NCI-H128 (cell line): ENCODE results near the gene CRIP1.

Experiments used
- DNase-seq: peaks from one replicate; lab custom pipeline; 2025; ENCODE audit not compliant: unreplicated experiment; lab: John Stamatoyannopoulos, UW

CRIP1 gene

DNA sequence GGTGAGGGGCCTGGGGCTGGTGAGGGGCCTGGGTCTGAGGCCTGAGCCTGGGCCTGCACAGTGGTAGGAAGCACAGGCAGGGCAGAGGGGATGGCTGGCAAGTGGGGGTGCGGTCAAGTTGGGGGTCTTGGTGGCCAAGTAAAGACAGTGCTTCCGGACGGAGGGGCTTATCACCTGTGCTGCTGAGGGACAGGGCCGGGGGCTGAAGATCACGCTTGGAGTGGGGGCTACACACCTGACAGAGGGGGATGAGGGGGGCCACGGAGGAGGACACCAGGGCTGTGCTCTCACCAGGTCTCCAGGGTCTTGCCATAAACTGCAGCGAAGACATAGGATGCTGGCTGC, 16.6 kb downstream of the CRIP1 start:
- no peak for DNase-seq

DNA sequence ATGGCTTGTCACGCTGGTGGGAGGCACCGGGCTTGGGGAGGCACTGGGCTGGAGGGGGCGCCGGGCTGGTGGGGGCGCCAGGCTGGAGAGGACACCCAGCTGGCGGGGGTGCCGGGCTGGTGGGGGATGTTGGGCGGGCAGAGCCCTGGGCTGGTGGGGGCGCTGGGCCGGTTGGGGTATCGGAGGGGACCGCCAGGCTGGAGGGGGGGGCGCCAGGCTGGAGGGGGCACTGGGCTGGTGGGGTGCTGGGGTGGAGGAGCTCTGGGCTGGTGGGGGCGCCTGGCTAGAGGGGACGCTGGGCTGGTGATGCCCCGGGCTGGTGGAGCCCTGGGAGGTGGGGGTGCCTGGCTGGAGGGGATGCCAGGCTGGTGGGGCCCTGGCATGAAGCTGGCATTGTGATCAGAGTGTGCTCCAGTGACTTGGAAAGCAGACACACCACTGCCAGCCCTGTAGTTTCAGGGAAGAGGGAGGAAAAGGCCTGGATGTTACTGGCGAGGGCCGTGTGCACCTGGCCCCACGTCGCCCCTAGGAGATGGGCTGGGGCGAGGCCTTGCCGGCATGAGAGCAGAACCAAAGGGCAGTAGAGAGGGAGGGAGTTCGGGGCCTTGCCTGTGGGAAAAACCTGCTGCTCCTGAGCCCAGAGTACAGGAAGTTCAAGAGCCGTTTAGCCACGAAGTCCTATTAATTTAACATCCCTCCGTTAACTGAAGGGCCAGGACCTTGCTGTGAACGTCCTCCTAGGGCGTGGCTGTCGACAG, 17.4 kb downstream of the CRIP1 start:
- no peak for DNase-seq

DNA sequence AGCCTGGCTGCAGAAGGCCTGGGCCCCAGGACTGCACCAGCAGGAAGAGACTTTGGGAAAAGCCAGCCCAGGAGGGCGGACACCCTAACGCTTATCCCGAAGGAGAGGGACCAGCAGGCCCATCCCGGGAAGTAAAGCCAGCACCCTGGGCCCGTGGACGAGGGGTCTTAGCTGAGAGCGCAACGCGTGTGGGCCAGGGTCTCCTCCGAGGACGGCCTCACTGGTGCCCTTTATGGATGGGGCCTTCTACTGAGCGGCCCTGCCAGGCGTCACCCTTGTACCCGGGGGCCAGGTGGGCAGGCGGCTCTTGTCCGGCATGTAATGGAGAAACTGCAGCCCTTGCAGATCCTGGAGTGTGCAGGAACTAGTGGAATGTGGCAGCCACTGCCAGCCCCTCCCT, 18.4 kb downstream of the CRIP1 start:
- DNase-seq: no peak

DNA sequence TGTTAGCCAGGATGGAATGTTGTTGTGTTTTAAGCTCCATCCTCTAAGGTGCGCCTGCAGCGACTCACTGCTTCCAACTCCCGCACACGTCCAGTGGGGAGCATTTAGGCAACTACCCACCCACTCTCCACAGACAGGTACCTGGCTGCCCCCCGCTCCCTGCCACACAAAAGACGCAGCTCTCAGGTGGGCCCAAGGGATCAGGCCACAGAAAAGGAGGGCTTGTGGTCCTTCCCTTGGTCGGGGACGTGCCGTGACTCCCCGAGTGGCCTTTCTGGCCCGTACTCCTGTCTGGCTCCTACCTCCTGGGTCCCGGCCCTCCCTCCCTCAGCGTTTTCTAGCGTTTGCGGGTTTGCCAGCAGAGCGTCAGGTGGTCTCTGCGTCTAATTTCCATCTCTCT, 20.6 kb downstream of the CRIP1 start:
- no peak for DNase-seq

DNA sequence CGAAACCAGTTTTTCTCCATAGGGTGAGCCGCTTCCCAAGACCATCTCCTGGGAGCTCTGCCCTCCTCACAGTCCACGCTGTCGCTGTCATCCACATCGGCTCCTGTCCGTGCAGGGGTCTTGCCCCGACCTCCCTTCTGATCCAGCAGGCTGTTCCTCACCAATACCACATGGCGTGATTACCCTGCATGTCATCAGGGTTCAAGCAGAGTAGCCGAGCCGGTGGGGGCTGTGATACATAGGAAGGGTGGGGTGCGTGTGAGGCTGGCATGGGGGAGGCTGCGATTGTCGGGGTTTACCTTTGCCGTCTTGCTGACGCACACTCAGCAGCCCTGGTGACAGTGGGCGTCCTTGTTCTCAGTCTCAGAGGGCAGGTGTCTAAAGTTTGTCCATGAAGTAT, 21.4 kb downstream of the CRIP1 start:
- no peak for DNase-seq

DNA sequence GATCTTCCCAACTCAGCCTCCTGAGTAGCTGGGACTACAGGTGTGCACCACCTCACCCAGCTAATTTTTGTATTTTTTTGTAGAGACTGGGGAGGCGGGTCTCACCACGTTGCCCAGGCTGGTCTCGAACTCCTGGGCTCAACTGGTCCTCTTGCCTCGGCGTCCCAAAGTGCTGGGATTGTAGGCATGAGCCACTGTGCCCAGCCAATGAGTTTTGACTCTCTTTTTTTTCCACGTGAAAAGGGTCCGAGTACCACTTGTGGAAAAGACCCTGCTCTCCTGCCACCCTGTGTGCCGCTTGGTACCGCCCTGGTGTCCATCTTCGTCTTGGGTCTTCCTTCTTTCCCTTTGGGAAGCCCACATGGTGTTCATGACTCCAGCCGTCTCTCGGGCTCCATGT, 21.9 kb downstream of the CRIP1 start:
- no peak for DNase-seq

DNA sequence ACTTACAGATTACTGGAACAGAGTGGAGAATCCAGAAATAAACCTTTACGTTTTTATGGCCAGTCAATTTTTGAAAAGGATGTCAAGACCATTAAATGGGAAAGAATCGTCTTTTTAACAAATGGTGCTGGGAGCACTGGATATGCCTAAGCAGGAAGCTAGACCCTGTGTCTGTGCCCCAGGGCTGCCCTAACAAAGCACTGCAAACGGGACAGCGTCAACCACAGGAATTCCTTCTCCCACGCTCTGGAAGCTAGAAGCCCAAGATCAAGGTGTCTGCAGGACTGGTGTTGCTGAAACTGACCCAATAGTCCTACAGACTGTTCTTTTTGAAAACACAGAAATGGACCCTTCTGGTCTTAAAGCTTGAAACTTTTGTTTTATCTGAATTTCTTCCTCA, 30.4 kb downstream of the CRIP1 start:
- DNase-seq: no peak

DNA sequence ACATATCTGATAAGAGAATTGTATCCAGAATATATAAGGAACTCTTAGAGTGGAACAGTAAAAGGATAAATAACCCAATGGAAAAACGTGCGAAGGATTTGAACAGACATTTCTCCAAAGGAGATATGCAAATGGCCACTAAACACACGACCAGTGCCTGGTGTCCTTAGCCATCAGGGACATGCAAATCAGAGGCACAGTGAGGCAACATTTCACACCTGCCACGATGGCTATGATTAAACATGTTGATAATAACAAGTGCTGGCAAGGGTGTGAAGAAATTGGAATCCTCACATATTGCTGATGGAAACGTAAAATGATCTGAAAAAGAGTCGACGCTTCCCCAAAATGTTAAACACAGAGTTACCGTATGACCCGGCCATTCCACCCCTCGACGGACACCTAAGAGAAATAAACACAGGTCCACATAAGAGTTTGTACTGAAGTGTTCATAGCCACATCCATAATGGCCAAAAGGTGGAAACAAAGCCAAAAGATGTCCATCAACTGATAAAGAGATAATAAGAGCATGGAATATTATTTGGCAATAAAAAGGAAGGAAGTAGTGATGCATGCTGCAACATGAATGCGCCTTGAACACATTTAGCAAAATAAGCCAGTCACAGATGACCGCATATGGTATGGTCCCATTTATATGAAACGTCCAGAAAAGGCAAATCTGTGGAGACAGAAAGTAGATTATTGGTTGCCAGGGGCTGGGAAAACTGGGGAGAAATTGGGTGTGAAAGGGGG, 33.4 kb downstream of the CRIP1 start:
- no peak for DNase-seq

DNA sequence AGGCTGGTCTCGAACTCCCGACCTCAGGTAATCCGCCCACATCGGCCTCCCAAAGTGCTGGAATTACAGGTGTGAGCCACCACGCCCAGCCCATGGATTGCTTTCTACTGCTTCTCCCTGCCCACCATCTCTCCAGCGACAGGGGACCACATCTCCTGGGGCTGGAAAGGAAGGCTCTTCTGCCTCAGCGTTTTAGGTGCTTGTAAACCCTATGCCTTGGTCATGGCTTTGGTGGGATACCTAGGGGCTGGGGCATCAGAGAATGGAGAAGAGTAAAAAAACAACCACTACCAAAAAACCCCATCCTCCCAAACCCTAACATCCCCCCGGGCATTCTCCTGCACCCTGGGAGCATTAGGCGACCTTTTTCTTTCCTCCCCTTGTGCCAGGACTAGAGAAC, 38.6 kb downstream of the CRIP1 start:
- DNase-seq: no peak

DNA sequence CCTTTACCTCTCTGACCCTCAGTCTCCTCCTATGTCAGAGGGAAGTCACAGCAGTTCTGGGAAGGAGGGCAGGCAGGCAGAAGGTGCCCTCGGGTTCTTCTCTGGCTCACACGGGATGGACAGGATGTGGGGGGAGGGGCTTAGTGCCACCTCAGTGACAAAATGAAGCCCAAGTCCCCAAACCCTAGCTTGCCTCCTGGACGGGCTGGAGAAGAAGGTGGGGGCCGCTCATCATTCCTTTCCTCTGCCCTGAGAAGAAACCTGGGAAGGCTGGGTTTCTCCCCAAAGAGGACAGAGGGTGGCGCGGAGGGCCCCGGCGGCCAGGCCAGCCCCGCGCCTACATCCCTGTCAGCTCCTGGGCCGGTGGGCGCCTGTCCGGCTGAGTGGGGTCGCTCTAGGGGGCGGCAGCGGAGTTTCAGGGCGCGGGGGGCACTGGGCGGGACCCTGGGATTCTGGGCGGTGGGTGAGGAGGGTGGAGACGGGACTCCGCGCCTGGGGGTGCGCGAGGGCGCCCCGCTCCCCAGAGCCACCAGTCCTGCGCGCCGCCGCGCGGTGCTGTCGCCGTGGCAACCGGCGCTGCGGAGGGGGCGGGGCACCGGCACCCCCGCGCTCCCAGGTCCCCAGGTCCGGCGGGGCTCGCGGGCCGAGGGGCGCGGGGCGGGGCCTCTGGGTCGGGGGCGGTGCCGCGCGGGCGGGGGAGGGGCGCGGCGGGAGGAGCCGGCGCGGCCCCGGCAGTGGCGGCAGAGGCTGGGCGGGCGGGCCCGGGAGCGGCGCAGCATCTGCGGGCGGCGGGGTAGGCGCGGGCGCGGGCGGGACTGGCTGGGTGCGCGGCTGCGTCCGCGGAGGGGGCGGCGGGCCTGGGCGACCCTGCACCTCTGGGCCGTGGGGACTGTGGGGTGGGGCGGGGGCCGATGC, 39.4 kb downstream of the CRIP1 start, which contains the start of gene TMEM121:
TSS of gene TMEM121 (plus strand) at position 723 of the 915 bp plus-strand sequence. CDS start 2,252 bp downstream, outside the sequence.
- DNase-seq: no peak

DNA sequence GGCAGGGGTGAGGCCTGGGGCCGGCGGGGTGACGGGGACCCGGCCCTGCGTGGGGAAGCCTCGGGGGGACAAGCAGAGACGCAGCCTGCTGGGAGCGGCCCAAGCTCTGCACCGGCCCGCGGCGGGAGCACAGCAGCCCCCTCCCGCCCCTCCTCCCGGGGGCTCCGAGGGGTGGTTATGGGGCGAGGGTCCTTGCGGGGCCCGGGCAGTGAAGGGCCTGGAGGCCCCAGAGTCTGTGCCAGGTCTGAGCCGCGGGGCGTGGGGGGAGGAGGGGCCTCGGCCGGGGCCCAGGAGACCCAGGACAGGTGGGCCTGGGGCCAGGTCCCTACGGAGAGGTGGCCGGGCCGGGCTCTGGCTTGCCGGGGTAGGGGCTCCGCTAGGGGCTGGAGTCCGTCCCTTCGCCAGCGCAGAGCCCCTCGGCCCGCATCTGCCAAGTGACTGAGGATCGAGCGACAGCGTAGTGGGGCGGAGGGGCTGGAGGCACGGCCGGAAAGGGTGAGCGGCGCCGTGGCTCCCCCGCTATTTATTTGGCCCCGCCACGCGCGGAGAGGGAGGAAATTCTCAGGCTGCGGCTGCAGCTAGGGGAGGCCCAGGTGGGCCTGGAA, 40.2 kb downstream of the CRIP1 start:
- no peak for DNase-seq

DNA sequence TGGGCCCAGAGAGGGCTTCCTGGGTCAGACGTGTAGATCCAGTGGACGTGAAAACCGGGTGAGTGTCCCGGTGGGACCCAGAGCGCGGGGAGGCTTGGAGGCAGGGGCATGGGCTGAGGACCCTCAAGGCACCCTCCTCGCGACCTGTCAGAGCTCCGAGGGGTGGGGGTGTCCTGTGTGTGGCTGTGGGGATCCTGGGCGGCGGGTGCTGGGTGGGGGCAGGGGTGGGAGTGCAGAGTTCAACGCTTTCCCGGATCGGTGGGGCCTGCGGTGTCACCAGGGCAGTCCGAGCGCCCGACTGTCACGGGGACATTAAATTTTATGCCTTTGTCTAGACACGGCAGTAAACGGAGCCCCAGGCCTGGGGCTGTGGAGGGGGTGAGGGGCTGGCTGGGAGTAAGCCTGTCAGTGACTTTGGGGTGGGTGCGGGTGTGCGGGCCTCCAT, 40.7 kb downstream of the CRIP1 start:
- DNase-seq: no peak

DNA sequence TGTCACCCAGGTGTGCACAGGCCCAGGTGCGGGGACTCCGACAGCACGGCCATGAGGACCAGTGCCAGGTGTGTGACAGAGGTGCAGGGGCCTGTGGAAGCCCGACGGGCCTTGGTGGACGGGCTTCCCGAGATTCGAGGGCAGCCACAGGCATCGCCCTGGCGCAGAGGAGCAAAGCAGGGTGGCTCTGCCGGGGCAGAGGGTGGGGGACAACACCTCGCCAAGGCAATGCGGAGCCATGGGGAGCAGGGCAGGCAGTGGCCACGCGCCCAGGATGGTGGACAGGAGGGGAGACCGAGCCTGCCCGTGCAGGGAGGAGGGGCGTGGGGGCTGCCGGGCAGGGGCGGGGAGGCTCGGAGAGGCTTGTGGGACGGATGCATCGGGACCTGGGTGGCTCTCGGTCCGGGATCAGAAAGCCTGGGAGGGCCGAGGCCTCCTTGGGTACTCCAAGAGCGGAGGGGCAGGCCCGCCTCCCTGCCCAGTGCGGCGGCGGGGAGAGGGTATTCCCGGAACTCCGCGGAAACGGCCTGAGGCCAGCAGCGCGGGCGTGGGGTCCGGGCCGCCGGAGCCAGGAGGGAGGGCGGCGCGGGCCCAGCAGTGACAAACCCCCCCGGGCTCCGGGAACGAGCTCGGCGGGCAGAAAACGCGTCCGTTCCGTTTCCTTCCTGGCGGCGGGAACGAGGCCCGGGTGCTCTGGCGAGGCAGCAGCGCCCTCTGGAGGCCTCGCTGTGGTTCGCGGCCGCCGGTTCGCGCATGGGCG, 41.3 kb downstream of the CRIP1 start:
- DNase-seq: peak; percentile 64

DNA sequence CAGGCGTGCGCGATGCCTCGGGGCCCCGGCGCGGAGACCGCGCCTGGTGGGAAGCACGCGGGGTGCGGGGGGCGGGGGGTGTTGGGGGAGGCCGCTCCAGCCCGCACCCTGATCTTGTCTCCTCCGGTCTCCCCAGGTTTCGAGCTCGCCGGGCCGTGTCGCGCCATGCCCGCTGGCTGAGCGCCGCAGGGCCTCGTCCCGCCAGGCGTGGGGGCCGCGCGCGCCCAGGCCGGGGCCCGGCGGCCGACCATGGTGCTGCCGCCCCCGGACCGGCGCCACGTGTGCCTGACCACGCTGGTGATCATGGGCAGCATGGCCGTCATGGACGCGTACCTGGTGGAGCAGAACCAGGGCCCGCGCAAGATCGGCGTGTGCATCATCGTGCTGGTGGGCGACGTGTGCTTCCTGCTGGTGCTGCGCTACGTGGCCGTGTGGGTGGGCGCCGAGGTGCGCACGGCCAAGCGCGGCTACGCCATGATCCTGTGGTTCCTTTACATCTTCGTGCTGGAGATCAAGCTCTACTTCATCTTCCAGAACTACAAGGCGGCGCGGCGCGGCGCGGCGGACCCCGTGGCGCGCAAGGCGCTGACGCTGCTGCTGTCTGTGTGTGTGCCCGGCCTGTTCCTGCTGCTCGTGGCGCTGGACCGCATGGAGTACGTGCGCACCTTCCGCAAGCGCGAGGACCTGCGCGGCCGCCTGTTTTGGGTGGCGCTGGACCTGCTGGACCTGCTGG, 42.1 kb downstream of the CRIP1 start:
- DNase-seq: no peak

DNA sequence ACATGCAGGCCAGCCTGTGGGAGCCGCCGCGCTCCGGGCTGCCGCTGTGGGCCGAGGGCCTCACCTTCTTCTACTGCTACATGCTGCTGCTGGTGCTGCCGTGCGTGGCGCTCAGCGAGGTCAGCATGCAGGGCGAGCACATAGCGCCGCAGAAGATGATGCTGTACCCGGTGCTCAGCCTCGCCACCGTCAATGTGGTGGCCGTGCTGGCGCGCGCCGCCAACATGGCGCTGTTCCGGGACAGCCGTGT, 42.6 kb downstream of the CRIP1 start:
- no peak for DNase-seq

DNA sequence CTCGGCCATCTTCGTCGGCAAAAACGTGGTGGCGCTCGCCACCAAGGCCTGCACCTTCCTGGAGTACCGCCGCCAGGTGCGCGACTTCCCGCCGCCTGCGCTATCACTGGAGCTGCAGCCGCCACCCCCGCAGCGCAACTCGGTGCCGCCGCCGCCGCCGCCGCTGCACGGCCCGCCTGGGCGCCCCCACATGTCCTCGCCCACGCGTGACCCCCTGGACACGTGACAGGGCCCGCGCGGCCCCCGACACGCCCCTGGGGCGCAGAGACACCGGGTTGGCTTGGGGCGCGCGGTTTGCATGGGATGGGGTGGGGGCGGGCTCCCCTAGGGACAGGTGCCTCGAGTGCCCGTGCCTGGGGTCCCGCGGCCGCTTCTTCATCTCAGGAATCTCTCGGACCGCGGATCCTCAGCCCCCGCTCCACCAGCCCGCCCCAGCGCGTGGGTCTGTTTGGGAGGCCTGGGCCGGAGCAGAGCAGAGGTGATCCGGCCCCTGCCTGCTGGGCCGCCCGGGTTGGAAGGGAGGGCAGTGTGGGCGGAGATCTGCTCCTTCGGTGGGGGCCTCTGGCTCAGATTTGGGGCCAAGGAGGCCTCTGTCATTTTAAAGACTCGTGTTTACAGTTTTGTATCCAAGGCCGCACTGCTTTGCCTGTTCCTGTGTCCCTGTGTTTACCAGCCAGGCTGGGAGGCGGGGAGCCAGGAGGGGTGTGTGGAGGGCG, 43.0 kb downstream of the CRIP1 start:
- DNase-seq: no peak

DNA sequence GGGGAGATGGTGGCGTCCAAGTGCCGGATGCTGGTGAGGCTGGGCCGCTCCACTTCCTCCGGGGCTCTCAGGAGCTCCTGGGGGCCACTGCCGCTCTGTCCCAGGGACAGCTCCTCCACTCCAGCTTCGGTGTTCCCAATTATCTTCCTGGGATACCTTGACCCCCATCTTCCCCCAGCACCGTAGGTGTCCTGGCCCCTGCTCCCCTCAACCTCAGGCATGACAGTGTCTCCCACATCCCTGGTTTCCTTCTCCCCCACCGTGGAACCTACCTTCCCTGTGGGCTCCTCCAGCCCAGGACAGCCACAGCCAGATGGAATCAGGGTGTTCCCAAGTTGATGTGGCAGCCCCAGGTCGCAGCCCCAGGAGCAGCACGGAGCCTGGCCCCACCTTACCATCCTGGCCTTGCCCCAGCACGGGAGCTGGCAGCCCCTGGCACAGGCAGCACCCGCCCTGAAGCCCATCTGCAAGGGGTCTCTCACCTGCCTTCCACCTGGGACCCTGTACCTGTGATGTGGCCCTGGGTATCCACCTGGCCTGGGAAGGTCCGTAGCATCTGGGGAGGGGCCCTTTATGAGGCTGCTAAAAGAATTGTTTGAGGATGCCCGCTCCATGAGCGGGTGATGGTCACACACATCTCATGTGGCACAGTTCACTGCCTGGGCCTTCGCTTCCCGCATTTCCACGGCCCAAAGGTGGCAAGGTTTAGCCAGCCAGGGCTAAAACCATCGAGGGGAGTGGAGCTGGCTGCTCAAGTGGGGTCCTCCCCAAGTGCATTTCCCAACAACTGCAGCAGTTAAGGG, 43.8 kb downstream of the CRIP1 start:
- no peak for DNase-seq

DNA sequence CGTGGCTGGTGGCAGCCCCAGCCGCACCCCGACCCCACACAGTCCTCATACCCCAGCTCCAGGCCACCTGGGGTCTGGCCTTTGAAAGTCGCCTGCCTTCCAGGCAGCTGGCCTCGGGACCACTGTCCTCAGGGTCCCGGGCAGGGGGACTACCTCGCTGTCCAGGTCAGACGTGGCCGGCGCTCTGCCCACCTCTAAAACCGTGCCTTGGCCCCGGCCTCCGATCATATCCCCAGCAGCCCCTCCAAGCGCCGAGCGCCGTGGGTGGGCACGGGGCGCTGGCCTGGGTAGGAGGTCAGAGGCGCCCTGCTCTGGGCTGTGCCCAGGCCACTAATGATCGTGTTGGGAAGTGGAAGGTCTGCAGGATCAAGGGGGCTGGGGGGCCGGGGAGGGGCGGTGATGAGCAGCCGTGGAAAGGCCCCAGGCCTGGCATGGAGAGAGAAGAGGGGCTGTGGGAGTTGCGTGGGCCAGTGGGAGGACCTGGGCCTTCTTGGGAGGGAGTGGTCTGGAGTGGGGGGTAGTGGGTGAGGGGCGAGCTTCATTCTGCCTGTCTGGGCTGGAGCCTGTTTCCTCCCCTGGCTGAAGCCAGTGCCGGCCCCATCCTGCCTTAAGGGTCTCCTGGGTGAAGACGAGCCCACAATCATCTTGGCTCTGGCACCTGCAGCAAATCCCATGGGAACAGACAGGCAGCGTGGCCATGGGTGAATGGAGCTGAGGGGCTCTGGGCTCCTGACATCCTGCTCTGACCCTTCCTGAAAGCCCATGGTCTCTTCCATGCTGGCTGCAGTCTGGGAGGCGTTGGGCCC, 44.6 kb downstream of the CRIP1 start:
- no peak for DNase-seq
